HEK293 (cell line): ENCODE data around the gene CTAGE1.

Experiments used
- CTCF ChIA-PET: fragments of 350-600 bp; formaldehyde crosslinking; extraction: SDS; loops from one replicate; lab custom pipeline; 2021; ENCODE audit warnings: antibody characterized with exemption; lab: Yijun Ruan, JAX
- POLR2A ChIA-PET: fragments of 300-600 bp; formaldehyde crosslinking; extraction: SDS; loops from one replicate; lab custom pipeline; 2020; ENCODE audit warnings: antibody characterized with exemption, inconsistent platforms; lab: Yijun Ruan, JAX
- H3K27ac ChIP-seq: fragments of 200-500 bp; sonication (Bioruptor generic); 2 replicates; pipeline ENCODE4 v1.5.1; 2014; ENCODE audit warnings: low read depth, low read length, control low read depth, inconsistent platforms; ENCODE audit errors: extremely low read depth
- H3K36me3 ChIP-seq, 2 experiments: fragments of 200-500 bp in 1 of 2; sonication (Bioruptor generic) in 1 of 2; 1 replicate in 1 of 2; 2 replicates in 1 of 2; pipeline ENCODE4 v1.5.1; 2014 to 2017; ENCODE audit warnings: inconsistent platforms in 2 of 2, low read length in 2 of 2; ENCODE audit not compliant: control insufficient read depth in 2 of 2, insufficient read depth in 1 of 2
- H3K4me1 ChIP-seq: fragments of 200-500 bp; sonication (Bioruptor generic); 2 replicates; pipeline ENCODE4 v1.5.1; 2014; ENCODE audit warnings: mild to moderate bottlenecking, low read length, inconsistent platforms; ENCODE audit not compliant: control insufficient read depth, insufficient read depth
- H3K4me3 ChIP-seq: 2 replicates; pipeline ENCODE4 v1.5.1; 2011; ENCODE audit warnings: low read depth, mild to moderate bottlenecking, control low read depth, low read length, moderate library complexity
- H3K9me3 ChIP-seq: fragments of 200-500 bp; sonication (Bioruptor generic); 2 replicates; pipeline ENCODE4 v1.5.1; 2014; ENCODE audit warnings: low read depth, low read length, inconsistent platforms; ENCODE audit not compliant: control insufficient read depth, insufficient read depth
- YY1 ChIP-seq: fragments of 450-650 bp; formaldehyde crosslinking; IDR thresholded peaks from 2 replicates; pipeline ENCODE4 v1.5.1; 2018; ENCODE audit warnings: missing biosample characterization, missing genetic modification characterization
- ZBTB11 ChIP-seq: fragments of 450-650 bp; formaldehyde crosslinking; conservative IDR thresholded peaks from 2 replicates; pipeline ENCODE4 v1.5.1; 2016; ENCODE audit warnings: low read depth, missing biosample characterization, missing genetic modification characterization
- ZFHX2 ChIP-seq: fragments of 450-650 bp; formaldehyde crosslinking; conservative IDR thresholded peaks from 2 replicates; pipeline ENCODE4 v1.5.1; 2016; ENCODE audit warnings: missing biosample characterization, missing genetic modification characterization
- ZFP69B ChIP-seq: fragments of 450-650 bp; formaldehyde crosslinking; IDR thresholded peaks from 2 replicates; pipeline ENCODE4 v1.5.1; 2016; ENCODE audit warnings: missing biosample characterization, missing genetic modification characterization
- ZNF112 ChIP-seq: fragments of 450-650 bp; formaldehyde crosslinking; IDR thresholded peaks from 2 replicates; pipeline ENCODE4 v1.5.0; 2017; ENCODE audit warnings: missing biosample characterization, missing genetic modification characterization
- ZNF280C ChIP-seq: fragments of 450-650 bp; formaldehyde crosslinking; IDR thresholded peaks from 2 replicates; pipeline ENCODE4 v1.5.1; 2016; ENCODE audit warnings: missing biosample characterization, missing genetic modification characterization
- ZNF433 ChIP-seq: fragments of 450-650 bp; formaldehyde crosslinking; IDR thresholded peaks from 2 replicates; pipeline ENCODE4 v1.5.1; 2016; ENCODE audit warnings: missing biosample characterization, missing genetic modification characterization, low read depth
- ZNF48 ChIP-seq: fragments of 450-650 bp; formaldehyde crosslinking; IDR thresholded peaks from 2 replicates; pipeline ENCODE4 v1.5.1; 2016; ENCODE audit warnings: missing biosample characterization, missing genetic modification characterization
- ZNF621 ChIP-seq: fragments of 450-650 bp; formaldehyde crosslinking; IDR thresholded peaks from 2 replicates; pipeline ENCODE4 v1.5.1; 2017; ENCODE audit warnings: missing biosample characterization, missing genetic modification characterization
- TF ChIP-seq, protein P1 (sequence below): fragments of 450-650 bp; formaldehyde crosslinking; IDR thresholded peaks from 2 replicates; pipeline ENCODE4 v1.5.1; 2016; ENCODE audit warnings: missing biosample characterization, missing genetic modification characterization

Gene CTAGE1

DNA sequence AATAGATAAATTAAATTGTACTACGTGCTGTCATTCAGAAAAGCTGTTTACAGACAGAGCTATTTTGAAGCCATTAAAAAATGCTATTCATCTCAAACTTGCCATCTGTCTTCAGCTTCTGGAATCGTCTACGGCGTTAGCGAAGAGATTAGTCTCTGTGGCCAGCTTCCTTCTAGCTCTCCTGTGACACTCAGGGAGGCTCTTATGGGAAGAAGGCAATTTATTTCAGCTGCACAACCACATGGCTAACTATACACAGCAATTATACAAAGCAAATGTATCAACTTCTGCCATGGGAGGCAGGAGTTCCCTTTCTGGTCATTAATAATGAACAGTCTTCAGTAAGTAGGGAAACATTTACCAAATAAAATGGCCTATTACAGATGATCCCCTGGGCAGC, 6.3 kb downstream of the CTAGE1 start:
- H3K27ac ChIP-seq: no peak overlapping the region
- ChIA-PET CTCF (interaction anchor here (0.9 kb wide), 2 partner anchors 8 to 34 kb away, joined by 5 to 6 read pairs; no protein-coding TSS in a partner anchor), POLR2A (no interaction called here)
- H3K4me1 ChIP-seq: no peaks in the 10 kb centered on the region
- no peak for TF ChIP-seq ZFHX2 (tag by site-specific recombination)
- TF ChIP-seq YY1: no peak
- H3K36me3 ChIP-seq: no peaks in the 10 kb centered on the region
- H3K4me3 ChIP-seq: no peak overlapping the region
- no peaks in the 10 kb centered on the region for H3K9me3 ChIP-seq

- no peak for TF ChIP-seq ZFP69B
- TF ChIP-seq ZNF48 (tag by site-specific recombination): no peak
- no peak for TF ChIP-seq ZNF433
- TF ChIP-seq, protein P1, sequence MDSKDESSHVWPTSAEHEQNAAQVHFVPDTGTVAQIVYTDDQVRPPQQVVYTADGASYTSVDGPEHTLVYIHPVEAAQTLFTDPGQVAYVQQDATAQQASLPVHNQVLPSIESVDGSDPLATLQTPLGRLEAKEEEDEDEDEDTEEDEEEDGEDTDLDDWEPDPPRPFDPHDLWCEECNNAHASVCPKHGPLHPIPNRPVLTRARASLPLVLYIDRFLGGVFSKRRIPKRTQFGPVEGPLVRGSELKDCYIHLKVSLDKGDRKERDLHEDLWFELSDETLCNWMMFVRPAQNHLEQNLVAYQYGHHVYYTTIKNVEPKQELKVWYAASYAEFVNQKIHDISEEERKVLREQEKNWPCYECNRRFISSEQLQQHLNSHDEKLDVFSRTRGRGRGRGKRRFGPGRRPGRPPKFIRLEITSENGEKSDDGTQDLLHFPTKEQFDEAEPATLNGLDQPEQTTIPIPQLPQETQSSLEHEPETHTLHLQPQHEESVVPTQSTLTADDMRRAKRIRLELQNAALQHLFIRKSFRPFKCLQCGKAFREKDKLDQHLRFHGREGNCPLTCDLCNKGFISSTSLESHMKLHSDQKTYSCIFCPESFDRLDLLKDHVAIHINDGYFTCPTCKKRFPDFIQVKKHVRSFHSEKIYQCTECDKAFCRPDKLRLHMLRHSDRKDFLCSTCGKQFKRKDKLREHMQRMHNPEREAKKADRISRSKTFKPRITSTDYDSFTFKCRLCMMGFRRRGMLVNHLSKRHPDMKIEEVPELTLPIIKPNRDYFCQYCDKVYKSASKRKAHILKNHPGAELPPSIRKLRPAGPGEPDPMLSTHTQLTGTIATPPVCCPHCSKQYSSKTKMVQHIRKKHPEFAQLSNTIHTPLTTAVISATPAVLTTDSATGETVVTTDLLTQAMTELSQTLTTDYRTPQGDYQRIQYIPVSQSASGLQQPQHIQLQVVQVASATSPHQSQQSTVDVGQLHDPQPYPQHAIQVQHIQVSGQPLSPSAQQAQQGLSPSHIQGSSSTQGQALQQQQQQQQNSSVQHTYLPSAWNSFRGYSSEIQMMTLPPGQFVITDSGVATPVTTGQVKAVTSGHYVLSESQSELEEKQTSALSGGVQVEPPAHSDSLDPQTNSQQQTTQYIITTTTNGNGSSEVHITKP (tag by site-specific recombination): no peak
- Histone ChIP-seq H3K4me1 (no peaks in the 10 kb centered on the region), H3K36me3 (no peaks in the 10 kb centered on the region), H3K4me3 (no peak overlapping the region), H3K9me3 (no peaks in the 10 kb centered on the region), H3K27ac (no peak overlapping the region)
- ChIA-PET CTCF (interaction anchor here (0.7 kb wide), 1 partner anchor 10 kb away, joined by 3 read pairs; no protein-coding TSS in a partner anchor), POLR2A (no interaction called here)
Observed at GRCh38 chr18:22410126-22410525, 7.6 kb downstream of the CTAGE1 start.

GRCh38 chr18:22409445-22409844, 8.3 kb downstream of the CTAGE1 start:
- no peak overlapping the region for H3K4me3 ChIP-seq
- POLR2A ChIA-PET: no interaction called here
- no peak for TF ChIP-seq ZNF112
- no peak for TF ChIP-seq ZNF621 (tag by site-specific recombination)
- TF ChIP-seq ZNF280C (tag by site-specific recombination): no peak
- no peak for TF ChIP-seq ZBTB11
- TF ChIP-seq, all 188 proteins: peak for 0
- no peaks in the 10 kb centered on the region for H3K4me1 ChIP-seq
- CTCF ChIA-PET: interaction anchor here (0.6 kb wide), 1 partner anchor 548 kb away, joined by 3 read pairs; no protein-coding TSS in a partner anchor
- H3K27ac ChIP-seq: no peak overlapping the region
- no peaks in the 10 kb centered on the region for H3K36me3 ChIP-seq
- no peaks in the 10 kb centered on the region for H3K9me3 ChIP-seq
